Measurements from ENCODE around the gene IL4I1. TPM values are rescaled to one million over a fixed set of nuclear protein-coding genes. Genes with fewer than 3 reads are reported as not detected.
A peak's percentile ranks its signal among the peaks of the same experiment; 100 is the strongest.

The IL4I1 gene
- total and polyA plus RNA-seq, 11 donors = 0.27 to 21.6 (median 0.44) TPM; not detected in 4

GRCh38 chr19:49889687-49890348 is 6.9 kb downstream of the IL4I1 start:
- TF ChIP-seq, protein P1, sequence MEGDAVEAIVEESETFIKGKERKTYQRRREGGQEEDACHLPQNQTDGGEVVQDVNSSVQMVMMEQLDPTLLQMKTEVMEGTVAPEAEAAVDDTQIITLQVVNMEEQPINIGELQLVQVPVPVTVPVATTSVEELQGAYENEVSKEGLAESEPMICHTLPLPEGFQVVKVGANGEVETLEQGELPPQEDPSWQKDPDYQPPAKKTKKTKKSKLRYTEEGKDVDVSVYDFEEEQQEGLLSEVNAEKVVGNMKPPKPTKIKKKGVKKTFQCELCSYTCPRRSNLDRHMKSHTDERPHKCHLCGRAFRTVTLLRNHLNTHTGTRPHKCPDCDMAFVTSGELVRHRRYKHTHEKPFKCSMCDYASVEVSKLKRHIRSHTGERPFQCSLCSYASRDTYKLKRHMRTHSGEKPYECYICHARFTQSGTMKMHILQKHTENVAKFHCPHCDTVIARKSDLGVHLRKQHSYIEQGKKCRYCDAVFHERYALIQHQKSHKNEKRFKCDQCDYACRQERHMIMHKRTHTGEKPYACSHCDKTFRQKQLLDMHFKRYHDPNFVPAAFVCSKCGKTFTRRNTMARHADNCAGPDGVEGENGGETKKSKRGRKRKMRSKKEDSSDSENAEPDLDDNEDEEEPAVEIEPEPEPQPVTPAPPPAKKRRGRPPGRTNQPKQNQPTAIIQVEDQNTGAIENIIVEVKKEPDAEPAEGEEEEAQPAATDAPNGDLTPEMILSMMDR (IDR thresholded peaks at IDR 0.05) = peak; percentile 65 to 89 (median 78)
- no peak for TF ChIP-seq POLR2A (IDR thresholded peaks at IDR 0.05)
- ATAC-seq (peak in 3 of 4 donors; percentile 55 to 67 (median 57)), DNase-seq (peak; percentile 75 to 90 (median 80))
- H3K36me3 ChIP-seq = peaks cover 0 to 34% (median 19%) of the 10 kb centered on the region in 9 donors
- H3K4me1 ChIP-seq = peaks cover 0 to 23% (median 11%) of the 10 kb centered on the region in 12 donors
- H3K27ac ChIP-seq = peak overlapping the region in 2 of 12 donors; percentile 4 to 54
- peak overlapping the region in 10 of 12 donors; percentile 4 to 48 (median 30) for H3K4me3 ChIP-seq
- intact Hi-C loops (cut with DNase I) = no loop called here
- H3K9me3 ChIP-seq = no peaks in the 10 kb centered on the region
- WGBS, 4 donors = 17 to 47% (median 24%) methylated on average over 10 to 71 of the region's 71 CpGs
- peaks cover 0 to 11% (median 0%) of the 10 kb centered on the region in 9 donors for H3K27me3 ChIP-seq

- Histone ChIP-seq H3K4me1 (peaks cover 0 to 23% (median 11%) of the 10 kb centered on the region in 12 donors), H3K9me3 (no peaks in the 10 kb centered on the region), H3K27ac (no peak overlapping the region), H3K36me3 (peaks cover 1 to 40% (median 25%) of the 10 kb centered on the region in 9 donors), H3K27me3 (peaks cover 0 to 11% (median 0%) of the 10 kb centered on the region in 9 donors), H3K4me3 (no peak overlapping the region)
- intact Hi-C loops (cut with DNase I) = no loop called here
- DNase-seq (peak in 2 of 5 donors; percentile 24 to 54), ATAC-seq (peak in 1 of 4 donors; percentile 11)
- 77 to 92% (median 85%) methylated on average over 21 to 23 of the region's 23 CpGs for WGBS, 4 donors
- TF ChIP-seq, protein P1 (IDR thresholded peaks at IDR 0.05) = no peak
- TF ChIP-seq POLR2A (IDR thresholded peaks at IDR 0.05) = no peak
Observed at GRCh38 chr19:49889038-49889686, 7.5 kb downstream of the IL4I1 start.

GRCh38 chr19:49888510-49888824 is 8.2 kb downstream of the IL4I1 start:
- intact Hi-C loops (cut with DNase I) = no loop called here
- H3K27me3 ChIP-seq = peaks cover 0 to 11% (median 0%) of the 10 kb centered on the region in 9 donors
- H3K4me1 ChIP-seq = peaks cover 0 to 23% (median 11%) of the 10 kb centered on the region in 12 donors
- WGBS, 4 donors = 81 to 92% (median 89%) methylated on average over 13 to 18 of the region's 18 CpGs
- TF ChIP-seq, protein P1 (IDR thresholded peaks at IDR 0.05) = no peak
- no peak for TF ChIP-seq POLR2A (IDR thresholded peaks at IDR 0.05)
- H3K4me3 ChIP-seq = no peak overlapping the region
- H3K9me3 ChIP-seq = no peaks in the 10 kb centered on the region
- ATAC-seq = no peak
- peaks cover 6 to 47% (median 32%) of the 10 kb centered on the region in 9 donors for H3K36me3 ChIP-seq
- peak in 1 of 5 donors; percentile 49 for DNase-seq
- H3K27ac ChIP-seq = no peak overlapping the region
